Activated CD8-positive, alpha-beta memory T cell treated with anti-CD3 and anti-CD28 coated beads for 1 hour (primary cell): Measurements from ENCODE around the gene TBC1D10A.
A peak's percentile ranks its signal among the peaks of the same experiment; 100 is the strongest.

Experiments used
- DNase-seq, 2 donors: peaks; one replicate each; pipeline ENCODE4 v3.0.0-alpha.2; 2020; ENCODE audit warnings: low read depth in 1 of 2; ENCODE audit errors: extremely low read depth in 1 of 2

The TBC1D10A gene

DNA sequence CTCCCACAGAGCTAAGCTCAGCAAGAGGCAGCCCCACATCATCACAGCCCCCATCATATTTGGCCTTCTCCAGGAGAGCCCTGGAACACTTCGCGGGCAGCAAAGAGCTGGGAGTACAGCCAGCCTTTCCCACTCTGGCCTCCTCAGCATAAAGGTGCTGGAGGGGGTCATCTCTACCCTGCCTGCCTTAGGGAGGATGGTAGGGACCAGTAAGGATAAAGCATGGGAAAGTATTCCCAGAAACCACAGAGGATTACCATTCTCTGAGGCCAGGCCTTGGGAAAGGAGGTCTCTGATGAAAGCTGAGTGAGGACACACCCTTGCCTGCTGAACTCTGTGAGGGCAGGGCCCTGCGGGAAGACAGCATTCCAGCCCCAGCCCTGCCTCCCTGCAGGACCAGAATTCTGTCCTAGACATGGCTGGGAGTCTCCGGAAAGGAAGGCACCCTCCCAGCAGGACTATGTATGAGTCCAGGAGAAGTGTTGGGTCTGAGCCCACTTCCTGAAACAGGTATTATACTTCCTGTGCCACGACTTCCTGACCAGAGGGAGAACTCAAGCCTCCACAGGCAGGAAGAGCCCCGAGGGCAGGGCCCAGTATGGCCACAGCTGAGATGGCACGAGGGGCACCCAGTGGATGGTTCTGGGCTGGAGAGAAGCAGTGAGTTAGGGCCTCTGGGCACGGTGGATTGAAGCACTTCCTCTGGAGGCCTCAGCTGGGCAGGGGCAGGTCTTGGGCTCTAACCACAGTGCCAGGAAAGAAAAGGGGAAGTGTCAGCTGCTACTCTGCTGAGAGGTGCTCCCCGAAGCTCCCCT lies 24.5 kb downstream of the TBC1D10A start:
- DNase-seq = no peak

DNA sequence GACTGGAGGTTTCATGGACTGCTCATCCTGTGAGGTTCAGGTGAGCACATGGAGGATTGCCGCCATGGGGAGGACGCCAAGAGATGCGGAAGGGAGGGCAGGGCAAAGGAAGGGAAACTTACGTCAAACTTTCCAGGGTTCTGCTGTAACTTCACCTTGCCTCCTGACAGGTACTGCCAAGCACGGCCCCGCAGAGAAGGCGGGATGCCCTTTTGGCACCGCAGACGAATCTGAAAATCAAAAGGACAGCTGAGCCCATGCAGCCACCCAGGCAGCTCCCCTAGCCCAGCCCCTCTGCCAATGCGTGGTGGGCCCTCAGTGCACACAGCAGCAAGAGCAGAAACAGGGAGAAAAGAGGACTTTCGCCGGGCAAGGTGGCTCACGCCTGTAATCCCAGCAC lies 27.4 kb downstream of the TBC1D10A start:
- no peak for DNase-seq

DNA sequence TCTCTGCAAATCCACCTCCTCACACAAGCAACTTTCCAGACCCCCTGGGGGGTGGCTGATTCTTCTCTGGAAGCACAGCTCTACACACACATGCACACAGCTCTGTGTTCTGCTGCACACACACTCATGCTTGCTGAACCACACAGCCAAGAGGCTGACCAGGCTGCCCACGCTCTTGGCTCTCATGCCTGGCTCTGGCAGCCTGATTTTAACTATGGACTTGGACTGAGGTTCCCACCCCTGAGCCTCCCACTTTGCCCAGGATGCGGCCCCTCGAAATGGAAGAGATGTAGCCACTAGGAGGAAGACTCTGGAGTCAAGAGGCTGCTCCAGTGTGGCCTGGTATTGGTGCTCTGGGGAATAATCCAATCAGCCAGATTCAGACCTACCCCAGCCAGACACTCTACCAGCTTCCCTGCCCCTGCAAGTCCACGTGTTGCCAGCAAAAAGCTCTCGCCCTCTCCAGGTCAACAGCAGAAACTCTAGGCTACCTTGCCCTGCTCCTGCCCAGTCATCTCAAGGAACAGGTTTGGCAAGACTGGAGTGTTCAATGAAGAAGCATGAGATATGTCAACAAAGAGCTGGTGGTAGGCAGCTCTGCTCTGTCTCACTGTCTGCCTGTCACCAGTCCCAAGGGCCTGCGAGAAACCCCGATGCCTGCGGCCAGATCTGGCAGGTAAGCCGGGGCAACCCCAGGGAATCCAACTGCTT lies 28.6 kb downstream of the TBC1D10A start:
- DNase-seq = no peak

DNA sequence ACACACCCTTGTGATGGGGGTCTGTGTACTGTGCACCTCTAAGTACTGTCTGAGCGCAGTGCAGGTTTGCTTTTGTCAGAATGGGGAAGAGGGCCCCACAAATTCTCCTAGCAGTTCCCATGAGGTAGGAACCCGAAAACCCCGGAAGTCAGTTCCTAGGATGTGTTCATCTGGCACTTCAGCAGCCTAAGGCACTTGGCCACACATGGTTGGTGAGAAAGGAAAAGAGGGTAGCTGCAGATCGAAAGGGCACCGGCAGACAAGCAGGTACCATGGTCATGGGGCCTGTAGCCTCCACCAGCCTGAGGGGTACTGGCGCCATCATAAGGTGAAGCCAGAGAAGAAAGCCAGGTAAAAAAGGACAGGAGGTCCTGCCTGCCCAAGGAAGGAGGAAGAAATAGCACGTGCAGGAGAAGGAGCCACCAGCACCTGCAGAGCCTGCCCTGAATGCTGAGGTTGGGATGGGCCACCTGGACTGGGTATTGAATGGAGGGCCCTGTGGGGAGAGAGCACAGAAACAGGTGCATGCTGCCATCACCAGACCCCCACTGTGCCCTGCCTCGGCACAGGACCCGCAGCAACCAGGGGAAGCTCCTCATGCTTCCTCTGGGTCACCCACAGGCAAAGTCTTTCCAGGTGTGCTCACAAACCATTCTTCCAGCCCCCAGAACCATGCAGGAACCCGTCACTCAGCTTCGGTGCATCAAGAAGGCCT lies 29.3 kb downstream of the TBC1D10A start:
- no peak for DNase-seq

DNA sequence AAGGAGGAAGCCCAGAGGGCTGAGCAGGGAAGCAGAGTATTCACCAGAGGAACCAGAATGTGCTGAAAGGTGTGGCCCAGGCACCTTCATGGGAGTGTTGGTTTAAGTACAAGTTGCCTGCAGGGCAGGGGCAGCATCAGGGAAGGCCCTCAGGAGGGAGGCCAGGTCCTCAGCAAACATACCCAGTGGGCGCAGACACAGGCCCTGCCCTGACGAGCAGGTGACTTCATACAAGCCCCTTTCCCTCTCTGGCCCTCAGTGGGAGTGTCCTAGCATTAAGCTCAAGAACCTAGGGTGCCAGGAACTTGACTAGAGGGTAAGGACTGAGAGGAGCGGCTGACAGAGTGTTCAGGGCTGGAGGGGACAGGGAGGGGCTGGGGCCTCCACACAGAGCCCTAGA lies 29.9 kb downstream of the TBC1D10A start:
- DNase-seq = no peak

DNA sequence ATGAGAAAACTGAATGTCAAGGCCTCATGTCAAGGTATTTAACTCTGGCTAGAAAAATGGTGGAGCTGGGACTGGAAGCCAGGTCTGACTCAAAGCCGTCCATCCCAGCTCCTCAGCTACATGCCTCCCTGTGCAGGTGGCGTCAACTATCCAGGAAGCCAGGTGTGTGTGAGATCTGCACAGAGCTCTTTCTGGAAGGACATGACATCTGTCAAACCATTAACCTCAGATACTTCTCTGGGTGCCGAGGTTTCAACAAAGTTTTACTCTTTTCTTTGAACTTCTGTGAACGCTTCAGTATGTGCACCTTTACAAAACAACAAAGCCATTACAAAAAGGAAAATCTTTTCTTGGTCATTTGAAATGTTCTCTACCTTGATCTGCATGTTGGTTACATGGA lies 30.4 kb downstream of the TBC1D10A start:
- DNase-seq = no peak

DNA sequence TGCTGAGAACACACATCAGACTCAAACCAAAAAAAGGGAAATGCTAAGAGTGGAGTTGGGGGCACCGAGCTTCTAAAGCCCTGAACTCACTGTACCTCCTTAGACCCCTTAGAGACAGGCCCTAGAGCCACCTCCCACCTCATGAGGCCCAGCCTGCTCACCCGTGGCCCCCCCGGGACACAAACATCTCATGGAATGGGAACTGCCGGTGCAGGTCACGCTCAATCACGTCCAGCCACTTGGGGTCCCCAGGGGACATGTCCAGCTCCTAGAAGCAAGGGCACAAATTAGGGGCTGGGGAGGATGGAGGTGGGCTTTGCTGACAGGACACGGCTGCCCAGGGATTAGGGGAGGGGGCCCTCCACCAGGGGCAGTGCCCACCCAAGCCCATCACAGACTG lies 31.2 kb downstream of the TBC1D10A start:
- no peak for DNase-seq

DNA sequence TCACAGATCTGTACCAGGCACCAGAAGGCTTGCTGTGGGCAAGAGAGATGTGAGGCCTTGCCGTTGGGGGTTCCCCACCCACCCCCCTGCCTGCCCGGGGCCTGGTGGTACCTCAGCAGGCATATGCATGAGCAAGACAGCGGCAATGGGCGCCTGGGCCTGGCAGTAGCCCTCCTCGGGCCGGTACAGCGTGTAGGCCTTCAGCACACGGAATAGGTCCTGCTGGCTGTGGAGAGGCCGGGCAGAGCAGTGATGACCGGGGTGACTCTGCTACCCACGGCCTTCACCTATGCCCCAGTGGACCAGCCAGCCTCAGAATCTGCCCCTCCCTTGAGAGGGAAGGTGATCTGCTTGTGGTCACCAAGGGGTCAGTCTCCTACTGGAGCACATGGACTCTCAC lies 31.9 kb downstream of the TBC1D10A start:
- DNase-seq = no peak

DNA sequence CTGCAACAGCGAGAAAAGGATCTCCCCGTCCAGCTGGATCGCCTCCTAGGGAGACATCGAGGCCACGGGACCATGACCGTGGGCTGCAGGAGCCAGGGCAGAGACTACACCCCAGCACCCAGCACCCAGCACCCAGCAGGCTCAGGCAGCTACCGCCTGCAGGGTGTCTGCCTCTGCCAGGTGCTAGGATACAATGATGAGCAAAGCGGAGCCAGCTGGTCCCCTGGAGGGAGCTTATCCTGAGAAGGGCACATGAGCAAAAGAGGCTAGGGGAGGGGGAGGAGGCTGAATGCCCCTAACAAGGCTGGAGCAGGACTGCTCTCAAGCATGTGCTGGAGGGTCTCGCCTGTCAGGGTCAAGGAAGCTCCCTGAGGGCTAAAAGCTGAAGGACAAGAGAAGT lies 32.7 kb downstream of the TBC1D10A start:
- no peak for DNase-seq

DNA sequence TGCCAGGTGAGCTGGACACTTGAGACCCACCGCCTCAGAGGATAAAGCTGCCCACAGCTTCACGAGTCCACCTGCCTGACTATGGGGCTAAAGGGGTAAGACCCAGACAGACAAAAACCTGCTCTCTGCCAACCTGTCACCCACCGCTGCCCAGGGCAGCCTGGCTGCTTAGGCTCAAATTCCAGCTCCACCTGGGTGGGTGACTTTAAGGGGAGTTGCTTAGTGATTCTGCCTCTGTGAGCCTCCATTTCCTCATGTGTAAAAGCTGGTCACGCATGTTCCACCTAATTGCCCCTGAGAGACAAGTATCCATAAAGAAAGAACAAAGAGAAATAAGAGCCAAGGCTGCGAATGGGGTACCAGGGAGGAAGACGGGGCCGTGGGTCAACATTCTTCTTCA lies 33.7 kb downstream of the TBC1D10A start:
- DNase-seq = no peak

DNA sequence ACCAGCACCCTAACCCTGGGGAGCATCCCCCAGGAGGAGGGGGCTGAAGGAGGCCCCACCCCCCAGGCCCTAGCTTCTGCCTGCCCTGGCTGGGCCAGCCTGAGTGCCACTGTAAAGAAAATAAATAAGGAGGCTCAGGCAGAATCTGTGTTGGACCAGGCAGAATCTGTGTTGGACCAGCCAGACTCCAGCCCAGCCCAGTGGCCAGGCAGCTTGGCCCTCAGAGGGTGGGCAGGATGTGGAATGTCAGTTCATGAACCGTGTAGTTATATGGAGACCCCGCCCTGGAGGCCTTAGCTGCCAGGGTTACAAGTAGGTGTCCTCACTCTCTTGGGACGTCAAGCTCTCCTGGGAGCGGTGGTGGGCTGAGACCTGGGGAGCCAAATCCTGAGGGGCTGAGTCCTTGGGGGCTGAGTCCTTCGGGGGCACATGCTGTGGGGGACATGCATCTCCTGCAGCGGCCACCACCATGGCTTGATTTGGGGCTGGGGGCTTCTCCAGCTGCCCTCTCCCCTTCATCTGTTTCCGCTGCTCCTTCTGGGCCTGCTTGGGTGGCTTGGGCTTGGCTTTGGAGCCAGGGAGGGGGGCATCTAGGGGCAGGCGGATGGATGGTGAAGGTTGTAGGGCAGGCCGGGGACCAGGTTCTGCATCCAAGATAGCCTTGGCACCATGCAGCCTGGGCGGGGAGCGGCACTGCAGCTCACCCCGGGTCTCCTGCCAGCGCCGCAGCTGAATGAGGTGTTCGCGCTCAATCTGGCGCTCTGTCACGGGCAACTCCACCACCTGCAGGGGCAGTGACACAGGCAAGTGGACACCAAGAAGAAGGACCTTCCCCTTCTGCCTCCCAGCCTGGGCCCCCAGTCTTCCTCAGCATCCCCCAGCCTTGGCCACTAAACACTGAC lies 34.4 kb downstream of the TBC1D10A start:
- no peak for DNase-seq

DNA sequence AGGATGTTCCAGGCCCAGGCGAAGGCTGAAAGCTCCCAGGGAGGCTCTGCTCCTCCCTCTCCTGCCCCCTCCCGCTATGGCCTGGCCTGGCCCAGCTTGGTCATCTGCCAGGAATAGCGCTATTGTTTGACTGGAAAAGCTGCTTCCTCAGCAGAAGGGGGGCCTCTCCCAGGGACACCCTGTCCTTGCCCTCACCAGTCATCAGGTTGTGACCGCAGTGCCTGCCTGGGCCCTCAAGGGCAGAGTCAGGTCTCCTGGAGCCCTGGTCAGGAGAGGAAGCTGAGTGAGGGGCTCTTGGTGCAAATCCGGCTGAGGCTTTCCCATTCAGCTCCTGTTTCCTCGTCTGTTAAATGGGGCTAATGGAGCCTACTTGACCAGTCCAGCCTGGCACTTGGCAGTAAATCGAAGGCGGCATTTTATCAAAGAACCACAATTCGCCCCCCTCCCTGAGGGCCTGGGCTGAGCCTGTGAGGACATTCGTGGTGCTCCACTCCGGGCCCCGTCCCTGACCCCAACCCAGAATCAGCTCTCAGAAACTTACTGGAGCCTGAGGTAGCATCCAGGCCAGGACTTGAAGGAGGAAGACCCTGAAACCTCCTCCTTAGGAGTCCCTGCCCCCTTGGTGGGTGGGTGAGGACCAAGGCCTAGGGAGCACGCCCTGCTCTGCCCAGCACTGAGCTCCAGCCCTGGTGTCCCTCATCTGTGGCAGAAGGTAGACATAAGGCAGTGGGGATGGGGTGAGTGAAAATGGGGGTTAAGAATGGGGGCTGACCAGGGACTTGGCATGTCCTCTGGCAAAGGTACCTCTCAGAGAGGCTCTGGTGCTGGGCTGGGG lies 35.5 kb downstream of the TBC1D10A start:
- DNase-seq = no peak

DNA sequence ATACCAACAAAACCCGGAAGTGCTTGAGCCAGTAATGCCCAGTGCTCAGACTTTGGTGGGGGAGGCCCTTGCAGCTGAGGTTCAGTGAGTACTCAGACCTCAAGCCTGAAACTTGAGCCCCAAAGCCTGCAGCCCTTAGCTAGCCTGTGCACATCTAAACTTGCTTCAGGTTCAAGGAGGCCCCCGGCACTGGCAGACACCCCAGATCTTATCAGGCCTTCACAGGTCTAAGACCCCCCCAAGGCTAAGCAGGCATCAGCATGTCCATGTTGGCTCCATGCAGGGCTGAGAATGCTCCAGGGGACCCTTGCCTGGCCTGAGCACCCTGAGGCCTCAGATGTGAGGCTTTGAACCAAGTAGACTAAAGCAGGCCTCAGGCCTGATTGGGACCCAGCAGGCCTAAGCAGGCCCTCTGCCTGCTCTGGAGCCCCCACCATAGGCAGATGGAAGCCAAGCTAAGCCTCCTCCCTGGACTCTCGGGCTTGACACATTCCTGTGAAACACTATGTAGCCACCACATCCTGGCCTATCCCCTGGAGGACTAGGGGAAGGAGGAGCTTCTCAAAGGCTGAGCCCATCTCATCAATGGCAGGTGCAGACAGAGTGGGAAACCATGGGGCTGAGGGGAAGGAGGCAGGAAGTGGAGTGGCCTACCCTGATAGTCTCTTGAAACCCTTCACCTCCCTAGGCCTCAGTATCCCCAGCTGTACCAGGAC lies 36.2 kb downstream of the TBC1D10A start:
- DNase-seq = no peak

DNA sequence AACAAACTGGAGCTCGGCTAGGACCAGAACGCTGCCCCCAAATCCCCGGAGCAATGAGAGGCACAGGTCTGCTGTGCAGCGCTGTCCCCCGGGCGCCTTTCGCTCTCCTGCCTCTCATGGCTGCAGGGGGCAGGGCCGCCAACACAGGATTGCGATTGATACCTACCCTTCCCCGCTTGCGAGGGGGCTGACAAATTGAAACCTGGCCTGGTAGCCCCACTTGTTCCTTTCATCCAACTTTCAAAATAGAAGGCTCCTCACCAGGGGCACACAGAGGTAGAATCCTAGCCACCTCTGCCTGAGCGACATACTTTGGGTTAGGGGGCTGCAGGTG lies 36.8 kb downstream of the TBC1D10A start:
- no peak for DNase-seq

DNA sequence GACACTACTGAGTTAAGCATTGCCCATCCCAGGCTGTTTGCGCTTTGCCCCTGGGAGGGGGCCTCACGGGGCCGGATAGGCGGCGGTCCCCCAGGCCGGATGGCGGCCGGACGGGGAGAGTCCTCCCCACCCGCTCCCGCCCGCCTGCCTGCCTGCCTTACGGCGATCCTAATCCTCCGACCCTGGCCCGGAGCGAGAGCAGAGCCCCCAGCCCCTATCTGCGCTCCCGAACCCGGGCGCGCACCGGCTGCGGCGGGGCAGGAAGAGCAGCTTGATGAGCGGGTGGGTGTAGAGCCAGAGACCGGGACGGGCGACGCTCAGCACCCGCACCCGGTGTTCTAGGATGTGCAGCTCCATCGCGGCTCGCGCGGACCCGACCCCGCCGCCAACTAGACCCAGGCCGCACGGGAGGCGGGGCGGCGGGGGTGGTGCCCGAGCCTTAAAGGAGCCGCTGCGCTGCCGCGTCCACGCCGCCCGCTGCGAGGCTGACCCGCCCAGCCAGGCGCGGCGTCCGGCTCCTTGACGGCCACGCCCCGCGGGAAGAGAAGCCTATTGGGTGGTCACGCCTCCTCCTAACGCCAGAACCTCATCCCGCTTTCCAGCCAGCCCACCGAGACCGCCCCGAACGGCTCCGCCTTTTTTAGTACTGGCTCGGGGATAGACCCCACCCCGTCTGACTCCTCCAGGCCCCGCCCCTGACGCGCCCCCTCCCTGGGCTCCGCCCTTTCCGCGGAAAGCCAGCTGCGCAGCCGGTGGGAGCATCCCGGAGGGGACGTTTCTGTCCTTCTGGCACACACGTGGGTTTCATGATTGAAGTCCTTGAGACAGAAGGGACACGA lies 37.4 kb downstream of the TBC1D10A start, which contains the start of gene CASTOR1:
CASTOR1 (minus strand) TSS at position 365 of the 839 bp plus-strand sequence; CDS start at position 357, 8 bp downstream.
- peak; percentile 65 to 78 for DNase-seq

DNA sequence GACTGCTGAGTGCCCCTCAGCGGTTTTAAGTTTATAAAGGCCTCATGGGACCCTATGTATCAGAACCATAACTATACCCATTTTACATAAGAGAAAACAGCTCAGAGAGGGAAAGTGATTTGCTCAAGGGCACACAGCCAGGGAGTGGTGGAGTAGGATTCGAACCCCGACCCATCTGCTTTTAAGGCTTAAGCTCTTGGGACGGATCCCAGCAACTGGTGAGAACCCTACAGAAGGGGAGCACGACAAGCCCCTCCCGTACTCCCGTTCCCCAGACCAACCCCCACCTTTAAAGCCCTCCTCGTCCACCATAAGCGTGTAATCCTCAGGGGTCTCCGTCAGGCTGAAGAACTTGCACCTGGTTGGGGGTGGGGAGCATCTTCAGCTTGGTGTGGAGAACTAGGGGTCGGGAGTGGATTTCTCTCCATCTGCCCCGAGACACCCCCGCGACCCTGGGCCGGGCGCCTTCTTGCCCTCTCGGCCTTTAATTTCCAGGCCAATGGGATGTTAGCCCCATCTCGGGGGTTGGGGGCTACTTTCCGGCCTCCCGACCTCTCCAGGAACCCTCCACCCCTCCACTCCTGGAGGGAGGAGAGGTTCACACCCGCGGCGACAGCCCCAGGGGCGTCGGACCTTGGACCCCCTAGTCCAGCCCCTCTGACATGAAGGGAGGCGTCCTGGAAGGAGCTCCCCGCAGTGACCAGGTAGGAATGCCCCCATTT lies 38.2 kb downstream of the TBC1D10A start:
- no peak for DNase-seq

DNA sequence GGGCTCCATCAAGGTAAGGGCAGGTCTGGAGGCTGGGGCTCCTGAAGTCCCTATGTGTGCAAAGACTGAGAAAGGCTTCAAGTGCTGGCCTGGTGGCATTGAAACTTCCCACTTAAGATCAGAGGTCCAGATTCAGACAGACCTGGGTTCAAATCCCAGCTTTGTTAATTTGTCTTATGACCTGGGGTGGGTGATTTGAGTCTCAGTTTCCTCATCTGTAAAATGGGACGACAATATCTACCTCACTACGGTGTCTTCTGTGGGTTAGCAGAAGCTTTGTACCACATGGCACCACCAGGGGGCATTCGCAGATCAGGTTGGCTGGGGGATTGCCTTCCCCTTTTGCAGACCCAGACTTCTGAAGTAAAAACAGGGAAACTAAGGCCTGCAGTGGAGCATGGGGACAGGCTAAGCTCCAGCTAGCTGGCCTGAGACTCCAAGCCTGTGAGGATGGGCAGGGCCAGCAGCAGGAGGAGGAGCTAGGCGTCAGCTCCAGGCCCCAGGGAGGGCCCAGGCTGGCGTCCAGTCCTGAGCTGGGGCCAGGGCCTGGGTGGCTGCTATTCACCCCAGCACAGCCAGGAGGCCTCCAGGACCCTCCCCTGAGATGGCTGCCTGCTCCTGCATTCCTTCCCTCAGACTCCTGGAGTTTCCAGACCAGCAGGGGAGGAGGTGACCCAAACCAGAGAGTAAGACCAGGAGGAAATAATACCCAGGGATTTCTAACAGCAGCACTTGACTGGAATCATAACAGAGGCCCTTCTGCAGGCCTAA lies 38.9 kb downstream of the TBC1D10A start:
- DNase-seq = peak; percentile 77 to 82
